HepG2 (cell line): Measurements from ENCODE around the gene CDC14A.

Experiments used
- FOXK2 ChIP-seq: fragments of 450-650 bp; IDR thresholded peaks from 2 replicates; pipeline ENCODE4 v1.6.1; 2016
- KMT2B ChIP-seq: IDR thresholded peaks from 2 replicates; pipeline ENCODE4 v1.6.1; 2016; ENCODE audit warnings: missing genetic modification reagents, missing compliant biosample characterization
- MAZ ChIP-seq, 2 experiments: sonication (generic) in 1 of 2; formaldehyde crosslinking in 1 of 2; IDR thresholded peaks; 2 replicates each; pipeline versions ENCODE4 v1.5.0 to v1.6.1; 2012 to 2020; ENCODE audit warnings: low read depth in 2 of 2, mild to moderate bottlenecking in 2 of 2, borderline replicate concordance in 1 of 2, improper control_type of control experiment in 1 of 2, low read length in 1 of 2, missing genetic modification reagents in 1 of 2, moderate library complexity in 1 of 2
- MYPOP ChIP-seq: sonication (generic); formaldehyde crosslinking; IDR thresholded peaks from 2 replicates; pipeline ENCODE4 v1.8.1; 2023; ENCODE audit warnings: mild to moderate bottlenecking, moderate library complexity, missing genetic modification reagents
- RFX5 ChIP-seq: IDR thresholded peaks from 2 replicates; pipeline ENCODE4 v1.6.1; 2011; ENCODE audit warnings: low read depth, low read length, improper control_type of control experiment
- TP53 ChIP-seq: sonication (generic); formaldehyde crosslinking; conservative IDR thresholded peaks from 2 replicates; pipeline ENCODE4 v1.4.0; 2020; ENCODE audit warnings: missing genetic modification reagents
- ZBTB1 ChIP-seq: sonication (generic); formaldehyde crosslinking; IDR thresholded peaks from 2 replicates; pipeline ENCODE4 v1.4.0; 2020; ENCODE audit warnings: missing genetic modification reagents, borderline replicate concordance
- ZNF20 ChIP-seq: sonication (generic); formaldehyde crosslinking; IDR thresholded peaks from 2 replicates; pipeline ENCODE4 v1.4.0; 2020; ENCODE audit warnings: mild to moderate bottlenecking, moderate library complexity, missing genetic modification reagents
- ZNF274 ChIP-seq: sonication (generic); formaldehyde crosslinking; IDR thresholded peaks from 2 replicates; pipeline ENCODE4 v1.5.1; 2020; ENCODE audit warnings: mild to moderate bottlenecking, missing genetic modification reagents
- ZNF3 ChIP-seq: IDR thresholded peaks from 2 replicates; pipeline ENCODE4 v1.7.0; 2017; ENCODE audit warnings: inconsistent platforms
- ZNF816 ChIP-seq: sonication (generic); formaldehyde crosslinking; IDR thresholded peaks from 2 replicates; pipeline ENCODE4 v1.8.0; 2022; ENCODE audit warnings: missing genetic modification reagents, mild to moderate bottlenecking, borderline replicate concordance
- TF ChIP-seq, protein P1 (sequence below): sonication (generic); formaldehyde crosslinking; IDR thresholded peaks from 2 replicates; pipeline ENCODE4 v1.4.0; 2020; ENCODE audit warnings: missing genetic modification reagents

GRCh38 chr1:100387209-100387608 is 34.9 kb downstream of the CDC14A start:
- TF ChIP-seq MAZ (IDR thresholded peaks at IDR 0.05; ENCODE audit: borderline replicate concordance, low read depth, low read length) = no peak
- TF ChIP-seq MAZ (CRISPR knock-in tag; IDR thresholded peaks at IDR 0.05; ENCODE audit: low read depth) = no peak
- no peak for TF ChIP-seq KMT2B (CRISPR knock-in tag)
- TF ChIP-seq ZNF20 (CRISPR knock-in tag) = no peak
- TF ChIP-seq ZNF816 (CRISPR knock-in tag) = no peak
- TF ChIP-seq, protein P1, sequence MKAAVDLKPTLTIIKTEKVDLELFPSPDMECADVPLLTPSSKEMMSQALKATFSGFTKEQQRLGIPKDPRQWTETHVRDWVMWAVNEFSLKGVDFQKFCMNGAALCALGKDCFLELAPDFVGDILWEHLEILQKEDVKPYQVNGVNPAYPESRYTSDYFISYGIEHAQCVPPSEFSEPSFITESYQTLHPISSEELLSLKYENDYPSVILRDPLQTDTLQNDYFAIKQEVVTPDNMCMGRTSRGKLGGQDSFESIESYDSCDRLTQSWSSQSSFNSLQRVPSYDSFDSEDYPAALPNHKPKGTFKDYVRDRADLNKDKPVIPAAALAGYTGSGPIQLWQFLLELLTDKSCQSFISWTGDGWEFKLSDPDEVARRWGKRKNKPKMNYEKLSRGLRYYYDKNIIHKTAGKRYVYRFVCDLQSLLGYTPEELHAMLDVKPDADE (CRISPR knock-in tag) = no peak
- TF ChIP-seq ZNF3 (CRISPR knock-in tag) = no peak
- no peak for TF ChIP-seq ZBTB1
- TF ChIP-seq MYPOP (CRISPR knock-in tag) = no peak
- no peak for TF ChIP-seq ZNF274 (CRISPR knock-in tag)
- TF ChIP-seq RFX5 = no peak
- no peak for TF ChIP-seq FOXK2
- no peak for TF ChIP-seq TP53
